SU-DHL-6 (cell line): ENCODE results near the gene DPY19L1.
"Not testable (repeated sequence)": the region's sequence is repeated elsewhere in the genome, so short reads cannot be mapped to it uniquely, and the experiment has no call there.

ENCODE experiments used
- EZH2phosphoT487 ChIP-seq: fragments of 200-600 bp; sonication (generic), shearing (Covaris generic); conservative IDR thresholded peaks from 2 replicates; pipeline ENCODE4 v1.6.1; 2018; ENCODE audit warnings: mild to moderate bottlenecking, antibody characterized with exemption, low read length, moderate library complexity, mixed read lengths
- TF ChIP-seq, protein P1 (sequence below): fragments of 200-600 bp; sonication (generic); IDR thresholded peaks from one replicate; pipeline ENCODE4 v1.5.1; 2017; ENCODE audit warnings: antibody characterized with exemption, mild to moderate bottlenecking, low read length, moderate library complexity; ENCODE audit not compliant: insufficient read depth, poor library complexity, severe bottlenecking

DNA sequence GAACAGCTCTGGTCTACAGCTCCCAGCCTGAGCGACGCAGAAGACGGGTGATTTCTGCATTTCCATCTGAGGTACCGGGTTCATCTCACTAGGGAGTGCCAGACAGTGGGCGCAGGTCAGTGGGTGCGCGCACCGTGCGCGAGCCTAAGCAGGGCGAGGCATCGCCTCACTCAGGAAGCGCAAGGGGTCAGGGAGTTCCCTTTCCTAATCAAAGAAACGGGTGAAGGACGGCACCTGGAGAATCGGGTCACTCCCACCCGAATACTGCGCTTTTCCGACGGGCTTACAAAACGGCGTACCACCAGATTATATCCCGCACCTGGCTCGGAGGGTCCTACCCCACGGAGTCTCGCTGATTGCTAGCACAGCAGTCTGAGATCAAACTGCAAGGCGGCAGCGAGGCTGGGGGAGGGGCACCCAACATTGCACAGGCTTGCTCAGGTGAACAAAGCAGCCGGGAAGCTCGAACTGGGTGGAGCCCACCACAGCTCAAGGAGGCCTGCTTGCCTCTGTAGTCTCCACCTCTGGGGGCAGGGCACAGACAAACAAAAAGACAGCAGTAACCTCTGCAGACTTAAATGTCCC, 130.9 kb downstream of the DPY19L1 start:
- TF ChIP-seq, protein P1, sequence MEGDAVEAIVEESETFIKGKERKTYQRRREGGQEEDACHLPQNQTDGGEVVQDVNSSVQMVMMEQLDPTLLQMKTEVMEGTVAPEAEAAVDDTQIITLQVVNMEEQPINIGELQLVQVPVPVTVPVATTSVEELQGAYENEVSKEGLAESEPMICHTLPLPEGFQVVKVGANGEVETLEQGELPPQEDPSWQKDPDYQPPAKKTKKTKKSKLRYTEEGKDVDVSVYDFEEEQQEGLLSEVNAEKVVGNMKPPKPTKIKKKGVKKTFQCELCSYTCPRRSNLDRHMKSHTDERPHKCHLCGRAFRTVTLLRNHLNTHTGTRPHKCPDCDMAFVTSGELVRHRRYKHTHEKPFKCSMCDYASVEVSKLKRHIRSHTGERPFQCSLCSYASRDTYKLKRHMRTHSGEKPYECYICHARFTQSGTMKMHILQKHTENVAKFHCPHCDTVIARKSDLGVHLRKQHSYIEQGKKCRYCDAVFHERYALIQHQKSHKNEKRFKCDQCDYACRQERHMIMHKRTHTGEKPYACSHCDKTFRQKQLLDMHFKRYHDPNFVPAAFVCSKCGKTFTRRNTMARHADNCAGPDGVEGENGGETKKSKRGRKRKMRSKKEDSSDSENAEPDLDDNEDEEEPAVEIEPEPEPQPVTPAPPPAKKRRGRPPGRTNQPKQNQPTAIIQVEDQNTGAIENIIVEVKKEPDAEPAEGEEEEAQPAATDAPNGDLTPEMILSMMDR = not testable (repeated sequence)
- TF ChIP-seq EZH2phosphoT487 = not testable (repeated sequence)
